HG03520 (cell line): Measurements from ENCODE around the gene KCNMA1.

Source experiments
- ATAC-seq: cut with Tn5 transposase; IDR thresholded peaks from one replicate; pipeline ENCODE4 v1.9.1; 2021; ENCODE audit warnings: mild to moderate bottlenecking, moderate library complexity; ENCODE audit not compliant: unreplicated experiment

The KCNMA1 gene

DNA sequence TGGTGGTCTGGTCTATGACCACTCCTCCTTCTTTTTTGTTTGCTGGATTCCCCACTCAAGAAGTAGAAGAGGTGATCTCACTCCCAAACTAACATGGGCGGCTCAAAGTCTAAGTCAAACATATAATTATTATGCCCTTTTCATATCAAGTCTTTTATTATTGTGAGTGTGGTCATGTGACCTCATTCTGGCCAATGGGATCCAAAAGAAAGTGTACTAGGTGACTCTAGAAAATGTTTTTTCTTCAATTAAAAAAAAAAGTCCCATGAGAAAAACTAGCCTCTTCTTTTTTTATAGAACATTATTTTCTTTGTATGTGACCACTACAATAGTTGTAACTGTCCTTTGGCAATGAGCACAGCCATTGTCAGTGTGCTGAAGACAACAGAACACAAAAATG lies 772.7 kb downstream of the KCNMA1 start:
- no peak for ATAC-seq

DNA sequence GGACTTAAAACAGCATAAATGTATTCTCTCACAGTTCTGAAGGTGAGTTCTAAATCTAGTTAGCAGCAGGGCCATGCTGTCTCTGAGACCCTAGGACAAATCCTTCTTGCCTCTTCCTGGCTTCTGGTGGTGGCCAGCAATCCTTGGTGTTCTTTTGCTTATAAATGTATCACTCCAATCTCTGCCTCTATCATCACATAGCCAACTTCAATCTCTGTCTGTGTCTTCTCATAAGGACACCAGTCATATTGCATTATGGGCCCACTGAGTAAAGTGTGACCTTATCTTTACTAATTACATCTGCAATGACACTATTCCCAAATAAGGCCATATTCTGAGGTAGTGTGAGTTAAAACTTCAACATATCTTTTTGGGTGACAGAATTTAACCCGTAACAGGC lies 778.9 kb downstream of the KCNMA1 start:
- ATAC-seq, result no peak

DNA sequence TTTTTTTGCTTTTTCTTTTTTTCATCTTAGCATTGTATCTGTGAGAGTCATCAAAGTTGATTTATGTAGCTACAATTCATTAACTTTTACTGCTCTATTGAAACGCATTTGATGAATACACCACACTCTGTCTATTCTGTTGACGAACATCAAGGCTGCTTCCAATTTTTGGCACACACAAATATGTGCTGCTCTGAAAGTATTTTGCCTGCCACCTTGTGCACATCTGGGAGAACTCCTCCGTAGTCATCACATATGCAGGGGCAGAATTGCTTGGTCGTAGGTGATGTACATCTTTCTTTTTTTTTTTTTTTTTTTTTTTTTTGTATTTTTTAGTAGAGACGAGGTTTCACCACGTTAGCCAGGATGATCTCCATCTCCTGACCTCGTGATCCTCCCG lies 796.8 kb downstream of the KCNMA1 start:
- ATAC-seq, result no peak

DNA sequence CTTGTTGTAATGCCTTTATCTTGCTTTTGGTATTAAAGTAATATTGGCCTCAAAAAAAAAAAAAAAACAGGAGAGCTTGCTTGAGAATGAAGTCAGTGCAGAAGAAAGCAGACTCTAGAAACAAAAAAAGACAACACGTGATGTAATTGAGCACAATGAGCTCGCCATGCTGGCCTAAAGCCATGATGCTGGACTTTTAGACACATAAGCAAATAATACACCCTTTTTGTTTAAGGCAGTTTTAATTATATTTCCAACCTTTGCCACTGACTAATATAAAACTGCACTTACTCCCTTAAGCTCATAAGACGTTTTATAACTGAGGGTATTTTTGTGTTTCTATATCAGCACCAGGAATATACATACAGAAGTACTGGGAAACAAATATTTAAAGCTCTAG lies 798.3 kb downstream of the KCNMA1 start:
- no peak for ATAC-seq

DNA sequence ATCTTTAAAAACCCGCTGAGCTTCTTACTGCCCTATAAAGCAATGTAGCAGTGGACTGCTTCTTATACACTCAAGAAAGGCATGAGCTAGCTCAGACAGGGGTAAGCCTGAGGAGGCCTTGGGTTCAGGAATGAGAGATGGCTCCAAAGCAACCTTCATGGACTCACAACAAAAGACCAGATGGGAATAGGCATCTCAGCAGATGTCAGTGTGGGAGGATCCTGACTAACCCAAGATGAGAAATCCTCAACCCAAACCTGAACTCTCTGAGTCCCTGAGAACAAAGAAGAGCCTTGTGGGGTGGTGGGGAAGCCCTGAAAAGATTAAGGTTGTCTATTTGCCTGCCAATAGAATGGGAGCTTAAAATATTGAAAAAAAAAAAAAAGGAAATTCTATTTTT lies 807.4 kb downstream of the KCNMA1 start:
- no peak for ATAC-seq

DNA sequence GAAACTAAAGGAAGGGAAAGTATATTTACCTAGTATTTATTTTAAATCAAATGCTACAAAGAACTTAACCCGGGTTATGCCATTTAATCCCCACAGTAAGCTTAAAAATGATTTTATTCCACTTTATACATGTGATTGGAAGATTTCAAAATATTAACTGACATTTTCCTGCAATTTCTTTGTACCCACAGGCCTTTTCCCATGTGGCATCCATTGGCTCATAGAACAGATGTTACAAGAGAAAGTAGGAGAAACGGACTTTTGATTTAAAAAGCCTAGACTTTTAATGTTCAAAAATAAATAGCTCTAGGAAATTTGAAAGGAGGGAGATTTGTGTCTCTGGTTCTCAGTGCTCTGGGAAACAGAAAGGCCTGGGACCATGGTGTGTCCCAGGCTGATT lies 807.9 kb downstream of the KCNMA1 start:
- ATAC-seq, result no peak
